Endothelial cell (in vitro differentiated cells): ENCODE measurements around the gene CFAP99. TPM values are rescaled to one million over a fixed set of nuclear protein-coding genes. Genes with fewer than 3 reads are reported as not detected.

Source experiments
- DNase-seq: peaks from one replicate; pipeline ENCODE4 v3.0.0; 2021; ENCODE audit warnings: low spot score
- H3K27ac Mint-ChIP-seq: one replicate; pipeline ENCODE4 v1.8.0; 2021; ENCODE audit warnings: mixed read lengths, inconsistent platforms; ENCODE audit not compliant: unreplicated experiment
- H3K27me3 Mint-ChIP-seq: one replicate; pipeline ENCODE4 v1.8.0; 2021; ENCODE audit warnings: mild to moderate bottlenecking, moderate library complexity, mixed read lengths, inconsistent platforms; ENCODE audit not compliant: unreplicated experiment
- H3K36me3 Mint-ChIP-seq: one replicate; pipeline ENCODE4 v1.8.0; 2021; ENCODE audit warnings: mild to moderate bottlenecking, low read depth, mixed read lengths, inconsistent platforms; ENCODE audit not compliant: unreplicated experiment
- H3K4me1 Mint-ChIP-seq: one replicate; pipeline ENCODE4 v1.8.0; 2021; ENCODE audit warnings: mild to moderate bottlenecking, mixed read lengths, inconsistent platforms; ENCODE audit not compliant: unreplicated experiment
- H3K4me3 Mint-ChIP-seq: one replicate; pipeline ENCODE4 v1.8.0; 2021; ENCODE audit warnings: mild to moderate bottlenecking, mixed read lengths, inconsistent platforms; ENCODE audit not compliant: unreplicated experiment
- H3K9me3 Mint-ChIP-seq: one replicate; pipeline ENCODE4 v1.8.0; 2021; ENCODE audit warnings: mixed read lengths, inconsistent platforms; ENCODE audit not compliant: unreplicated experiment
- CTCF ChIP-seq: fragments of 200-600 bp; sonication (generic); IDR thresholded peaks from one replicate; pipeline ENCODE4 v1.5.0; 2021; ENCODE audit warnings: antibody characterized with exemption; ENCODE audit not compliant: unreplicated experiment
- total RNA-seq: library from RNA; stranded (reverse); fragmentation: NEBNext Ultra II Directional; extraction: Animal tissue kit (Norgen Biotek cat#: 25700); gene quantifications from one replicate; pipeline ENCODE4 v1.2.1, GENCODE V29; 2021; ENCODE audit not compliant: unreplicated experiment

The CFAP99 gene
- total RNA-seq, 1 donor from 2014 or later, result not detected

- DNase-seq, result no peak
- H3K36me3 Mint-ChIP-seq, result no peaks in the 10 kb centered on the region
- H3K4me1 Mint-ChIP-seq, result no peaks in the 10 kb centered on the region
- H3K9me3 Mint-ChIP-seq, result no peaks in the 10 kb centered on the region
- TF ChIP-seq CTCF, result no peak
- H3K27ac Mint-ChIP-seq, result no peak overlapping the region
- no peaks in the 10 kb centered on the region for H3K27me3 Mint-ChIP-seq
- no peak overlapping the region for H3K4me3 Mint-ChIP-seq
These were observed 26.8 kb downstream of the CFAP99 start for GRCh38 chr4:2445571-2445970.

- H3K36me3 Mint-ChIP-seq, result no peaks in the 10 kb centered on the region
- no peaks in the 10 kb centered on the region for H3K4me1 Mint-ChIP-seq
- no peaks in the 10 kb centered on the region for H3K27me3 Mint-ChIP-seq
- H3K9me3 Mint-ChIP-seq, result no peaks in the 10 kb centered on the region
- DNase-seq, result no peak
- H3K4me3 Mint-ChIP-seq, result no peak overlapping the region
- no peak for TF ChIP-seq CTCF
- no peak overlapping the region for H3K27ac Mint-ChIP-seq
These were observed 28.2 kb downstream of the CFAP99 start for GRCh38 chr4:2446656-2447564.

GRCh38 chr4:2448589-2448988 lies 29.8 kb downstream of the CFAP99 start:
- H3K9me3 Mint-ChIP-seq, result no peaks in the 10 kb centered on the region
- DNase-seq, result no peak
- H3K36me3 Mint-ChIP-seq, result no peaks in the 10 kb centered on the region
- H3K4me1 Mint-ChIP-seq, result no peaks in the 10 kb centered on the region
- H3K27me3 Mint-ChIP-seq, result peaks cover under 1% of the 10 kb centered on the region
- no peak for TF ChIP-seq CTCF
- no peak overlapping the region for H3K27ac Mint-ChIP-seq
- H3K4me3 Mint-ChIP-seq, result no peak overlapping the region

GRCh38 chr4:2449051-2449450 lies 30.3 kb downstream of the CFAP99 start:
- DNase-seq, result no peak
- H3K4me3 Mint-ChIP-seq, result no peak overlapping the region
- H3K27ac Mint-ChIP-seq, result no peak overlapping the region
- H3K9me3 Mint-ChIP-seq, result no peaks in the 10 kb centered on the region
- H3K36me3 Mint-ChIP-seq, result no peaks in the 10 kb centered on the region
- H3K4me1 Mint-ChIP-seq, result no peaks in the 10 kb centered on the region
- no peak for TF ChIP-seq CTCF
- H3K27me3 Mint-ChIP-seq, result peaks cover 1% of the 10 kb centered on the region
